H7 (cell line): ENCODE results near the gene PLPP1. TPM values are rescaled to one million over a fixed set of nuclear protein-coding genes. Genes with fewer than 3 reads are reported as not detected.

Experiments
- DNase-seq: peaks from one replicate; pipeline ENCODE4 v3.0.0; 2012
- H3K27me3 ChIP-seq: 2 replicates; pipeline ENCODE4 v1.6.0; 2011; ENCODE audit warnings: mild to moderate bottlenecking, low read length; ENCODE audit not compliant: control insufficient read depth, insufficient read depth
- H3K36me3 ChIP-seq: replicated peaks from 2 replicates; pipeline ENCODE4 v1.5.1; 2011; ENCODE audit warnings: low read length; ENCODE audit not compliant: control insufficient read depth, insufficient read depth
- H3K4me3 ChIP-seq: 2 replicates; pipeline ENCODE4 v1.5.1; 2011; ENCODE audit warnings: low read depth, mild to moderate bottlenecking, control low read depth, low read length, moderate library complexity; ENCODE audit not compliant: insufficient read depth
- total RNA-seq: library from RNA; depleted of rRNA; stranded (reverse); fragments of >200 nt; shearing (Covaris generic); gene quantifications from 2 replicates; pipeline ENCODE4 v1.2.3, GENCODE V29; 2014

The PLPP1 gene
- total RNA-seq, 1 experiment from 2014 or later = 81.4 TPM

GRCh38 chr5:55467862-55468551 is 66.8 kb downstream of the PLPP1 start:
- DNase-seq = no peak
- peaks cover 2% of the 10 kb centered on the region for H3K36me3 ChIP-seq
- no peak overlapping the region for H3K4me3 ChIP-seq
- no peaks in the 10 kb centered on the region for H3K27me3 ChIP-seq

GRCh38 chr5:55463613-55464012 is 71.2 kb downstream of the PLPP1 start:
- no peak for DNase-seq
- Histone ChIP-seq H3K4me3 (no peak overlapping the region), H3K36me3 (peaks cover 2% of the 10 kb centered on the region), H3K27me3 (no peaks in the 10 kb centered on the region)

GRCh38 chr5:55459572-55459971 is 75.2 kb downstream of the PLPP1 start:
- H3K36me3 ChIP-seq = no peaks in the 10 kb centered on the region; the same call in 1 of the 2 replicates
- no peak for DNase-seq
- H3K27me3 ChIP-seq = no peaks in the 10 kb centered on the region

GRCh38 chr5:55456216-55456895 is 78.4 kb downstream of the PLPP1 start:
- Histone ChIP-seq H3K27me3 (no peaks in the 10 kb centered on the region), H3K36me3 (no peaks in the 10 kb centered on the region), H3K4me3 (no peak overlapping the region)
- DNase-seq = no peak

More at GRCh38 chr5:55459572-55459971, 75.2 kb downstream of the PLPP1 start:
- H3K4me3 ChIP-seq = no peak overlapping the region

- Histone ChIP-seq H3K27me3 (no peaks in the 10 kb centered on the region), H3K36me3 (no peaks in the 10 kb centered on the region), H3K4me3 (no peak overlapping the region)
- no peak for DNase-seq
These were observed 80.5 kb downstream of the PLPP1 start for GRCh38 chr5:55454282-55454681.

GRCh38 chr5:55453211-55453610 is 81.6 kb downstream of the PLPP1 start:
- no peak overlapping the region for H3K4me3 ChIP-seq
- no peaks in the 10 kb centered on the region for H3K27me3 ChIP-seq
- DNase-seq = no peak
- H3K36me3 ChIP-seq = no peaks in the 10 kb centered on the region

- DNase-seq = no peak
- no peaks in the 10 kb centered on the region for H3K27me3 ChIP-seq
- H3K4me3 ChIP-seq = no peak overlapping the region
- no peaks in the 10 kb centered on the region for H3K36me3 ChIP-seq
These were observed 82.8 kb downstream of the PLPP1 start for GRCh38 chr5:55451976-55452375.

- DNase-seq = no peak
- H3K27me3 ChIP-seq = no peaks in the 10 kb centered on the region
- no peaks in the 10 kb centered on the region for H3K36me3 ChIP-seq
- H3K4me3 ChIP-seq = no peak overlapping the region
These were observed 84.6 kb downstream of the PLPP1 start for GRCh38 chr5:55450050-55450765.

GRCh38 chr5:55446640-55447351 is 88.0 kb downstream of the PLPP1 start:
- DNase-seq = no peak
- Histone ChIP-seq H3K27me3 (no peaks in the 10 kb centered on the region), H3K36me3 (no peaks in the 10 kb centered on the region), H3K4me3 (no peak overlapping the region)

GRCh38 chr5:55445791-55446190 is 89.0 kb downstream of the PLPP1 start:
- H3K36me3 ChIP-seq = peaks cover 3% of the 10 kb centered on the region
- no peaks in the 10 kb centered on the region for H3K27me3 ChIP-seq
- no peak overlapping the region for H3K4me3 ChIP-seq
- DNase-seq = no peak

GRCh38 chr5:55441954-55442353 is 92.8 kb downstream of the PLPP1 start:
- H3K27me3 ChIP-seq = no peaks in the 10 kb centered on the region
- H3K36me3 ChIP-seq = peaks cover 3% of the 10 kb centered on the region
- no peak for DNase-seq
- no peak overlapping the region for H3K4me3 ChIP-seq

- Histone ChIP-seq H3K27me3 (no peaks in the 10 kb centered on the region), H3K36me3 (peaks cover 5% of the 10 kb centered on the region), H3K4me3 (no peak overlapping the region)
- DNase-seq = no peak
These were observed 93.5 kb downstream of the PLPP1 start for GRCh38 chr5:55441107-55441771.

- Histone ChIP-seq H3K4me3 (no peak overlapping the region), H3K36me3 (peaks cover 6% of the 10 kb centered on the region), H3K27me3 (no peaks in the 10 kb centered on the region)
- DNase-seq = no peak
These were observed 94.5 kb downstream of the PLPP1 start for GRCh38 chr5:55440188-55440646.

GRCh38 chr5:55438998-55439397 is 95.8 kb downstream of the PLPP1 start:
- H3K27me3 ChIP-seq = no peaks in the 10 kb centered on the region
- peaks cover 6% of the 10 kb centered on the region for H3K36me3 ChIP-seq
- no peak for DNase-seq
- H3K4me3 ChIP-seq = no peak overlapping the region
